ENCODE results near the gene MGAT2.

The MGAT2 gene

GRCh38 chr14:49641697-49642129, 21.1 kb downstream of the MGAT2 start:
- DNase-seq (ENCODE audit: low read depth in 1 of 2, low spot score in 1 of 2), result no peak
- no peak overlapping the region for H3K27ac ChIP-seq (replicated peaks)
- no peak overlapping the region for H3K4me3 ChIP-seq (replicated peaks; ENCODE audit: insufficient read depth, low read length)
- TF ChIP-seq GABPA (IDR thresholded peaks at IDR 0.05; ENCODE audit: low read depth) (no peak), SPI1 (IDR thresholded peaks at IDR 0.05; ENCODE audit: borderline replicate concordance, low read depth) (no peak), POLR2AphosphoS5 (IDR thresholded peaks at IDR 0.05; ENCODE audit: low read depth) (no peak; the same call in 1 of the 2 replicates)
- TF ChIP-seq, protein P1, sequence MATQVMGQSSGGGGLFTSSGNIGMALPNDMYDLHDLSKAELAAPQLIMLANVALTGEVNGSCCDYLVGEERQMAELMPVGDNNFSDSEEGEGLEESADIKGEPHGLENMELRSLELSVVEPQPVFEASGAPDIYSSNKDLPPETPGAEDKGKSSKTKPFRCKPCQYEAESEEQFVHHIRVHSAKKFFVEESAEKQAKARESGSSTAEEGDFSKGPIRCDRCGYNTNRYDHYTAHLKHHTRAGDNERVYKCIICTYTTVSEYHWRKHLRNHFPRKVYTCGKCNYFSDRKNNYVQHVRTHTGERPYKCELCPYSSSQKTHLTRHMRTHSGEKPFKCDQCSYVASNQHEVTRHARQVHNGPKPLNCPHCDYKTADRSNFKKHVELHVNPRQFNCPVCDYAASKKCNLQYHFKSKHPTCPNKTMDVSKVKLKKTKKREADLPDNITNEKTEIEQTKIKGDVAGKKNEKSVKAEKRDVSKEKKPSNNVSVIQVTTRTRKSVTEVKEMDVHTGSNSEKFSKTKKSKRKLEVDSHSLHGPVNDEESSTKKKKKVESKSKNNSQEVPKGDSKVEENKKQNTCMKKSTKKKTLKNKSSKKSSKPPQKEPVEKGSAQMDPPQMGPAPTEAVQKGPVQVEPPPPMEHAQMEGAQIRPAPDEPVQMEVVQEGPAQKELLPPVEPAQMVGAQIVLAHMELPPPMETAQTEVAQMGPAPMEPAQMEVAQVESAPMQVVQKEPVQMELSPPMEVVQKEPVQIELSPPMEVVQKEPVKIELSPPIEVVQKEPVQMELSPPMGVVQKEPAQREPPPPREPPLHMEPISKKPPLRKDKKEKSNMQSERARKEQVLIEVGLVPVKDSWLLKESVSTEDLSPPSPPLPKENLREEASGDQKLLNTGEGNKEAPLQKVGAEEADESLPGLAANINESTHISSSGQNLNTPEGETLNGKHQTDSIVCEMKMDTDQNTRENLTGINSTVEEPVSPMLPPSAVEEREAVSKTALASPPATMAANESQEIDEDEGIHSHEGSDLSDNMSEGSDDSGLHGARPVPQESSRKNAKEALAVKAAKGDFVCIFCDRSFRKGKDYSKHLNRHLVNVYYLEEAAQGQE (IDR thresholded peaks at IDR 0.05; ENCODE audit: insufficient replicate concordance, low read depth), result no peak
- TF ChIP-seq, protein P2, sequence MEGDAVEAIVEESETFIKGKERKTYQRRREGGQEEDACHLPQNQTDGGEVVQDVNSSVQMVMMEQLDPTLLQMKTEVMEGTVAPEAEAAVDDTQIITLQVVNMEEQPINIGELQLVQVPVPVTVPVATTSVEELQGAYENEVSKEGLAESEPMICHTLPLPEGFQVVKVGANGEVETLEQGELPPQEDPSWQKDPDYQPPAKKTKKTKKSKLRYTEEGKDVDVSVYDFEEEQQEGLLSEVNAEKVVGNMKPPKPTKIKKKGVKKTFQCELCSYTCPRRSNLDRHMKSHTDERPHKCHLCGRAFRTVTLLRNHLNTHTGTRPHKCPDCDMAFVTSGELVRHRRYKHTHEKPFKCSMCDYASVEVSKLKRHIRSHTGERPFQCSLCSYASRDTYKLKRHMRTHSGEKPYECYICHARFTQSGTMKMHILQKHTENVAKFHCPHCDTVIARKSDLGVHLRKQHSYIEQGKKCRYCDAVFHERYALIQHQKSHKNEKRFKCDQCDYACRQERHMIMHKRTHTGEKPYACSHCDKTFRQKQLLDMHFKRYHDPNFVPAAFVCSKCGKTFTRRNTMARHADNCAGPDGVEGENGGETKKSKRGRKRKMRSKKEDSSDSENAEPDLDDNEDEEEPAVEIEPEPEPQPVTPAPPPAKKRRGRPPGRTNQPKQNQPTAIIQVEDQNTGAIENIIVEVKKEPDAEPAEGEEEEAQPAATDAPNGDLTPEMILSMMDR (IDR thresholded peaks at IDR 0.05; ENCODE audit: insufficient read depth, low read length), result no peak
- H3K27me3 ChIP-seq (ENCODE audit: insufficient read depth, poor library complexity, severe bottlenecking), result no peaks in the 10 kb centered on the region

- H3K4me3 ChIP-seq (replicated peaks; ENCODE audit: insufficient read depth, low read length), result no peak overlapping the region
- no peak overlapping the region for H3K27ac ChIP-seq (replicated peaks)
- no peaks in the 10 kb centered on the region for H3K27me3 ChIP-seq (ENCODE audit: insufficient read depth, poor library complexity, severe bottlenecking)
- no peak for DNase-seq (ENCODE audit: low read depth in 1 of 2, low spot score in 1 of 2)
- no peak for TF ChIP-seq SPI1 (IDR thresholded peaks at IDR 0.05; ENCODE audit: borderline replicate concordance, low read depth)
- TF ChIP-seq POLR2AphosphoS5 (IDR thresholded peaks at IDR 0.05; ENCODE audit: low read depth), result no peak
- TF ChIP-seq, protein P2 (IDR thresholded peaks at IDR 0.05; ENCODE audit: insufficient read depth, low read length), result no peak
- no peak for TF ChIP-seq GABPA (IDR thresholded peaks at IDR 0.05; ENCODE audit: low read depth)
- TF ChIP-seq, protein P1 (IDR thresholded peaks at IDR 0.05; ENCODE audit: insufficient replicate concordance, low read depth), result no peak
Measured at GRCh38 chr14:49642163-49642562, 21.6 kb downstream of the MGAT2 start.

DNA sequence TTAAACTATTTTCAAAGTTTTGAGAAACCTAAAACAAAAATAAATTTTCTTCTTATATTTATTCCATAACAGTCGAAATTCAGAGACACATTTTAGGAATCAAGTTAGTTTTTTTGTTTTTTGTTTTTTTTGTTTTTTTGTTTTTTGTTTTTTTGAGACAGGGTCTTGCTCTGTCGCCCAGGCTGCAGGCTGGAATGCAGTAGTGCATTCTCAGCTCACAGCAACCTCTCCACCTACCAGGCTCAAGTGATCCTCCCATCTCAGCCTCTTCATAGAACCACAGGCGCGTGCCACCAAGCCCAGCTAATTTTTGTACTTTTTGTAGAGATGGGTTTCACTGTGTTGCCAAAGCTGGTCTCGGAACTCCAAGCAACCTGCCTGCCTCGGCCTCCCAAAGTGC, 32.9 kb downstream of the MGAT2 start:
- no peak for TF ChIP-seq GABPA (IDR thresholded peaks at IDR 0.05; ENCODE audit: low read depth)
- TF ChIP-seq POLR2AphosphoS5 (IDR thresholded peaks at IDR 0.05; ENCODE audit: low read depth), result no peak
- TF ChIP-seq SPI1 (IDR thresholded peaks at IDR 0.05; ENCODE audit: borderline replicate concordance, low read depth), result no peak
- TF ChIP-seq, protein P2 (IDR thresholded peaks at IDR 0.05; ENCODE audit: insufficient read depth, low read length), result no peak
- TF ChIP-seq, protein P1 (IDR thresholded peaks at IDR 0.05; ENCODE audit: insufficient replicate concordance, low read depth), result no peak
- no peak for DNase-seq (ENCODE audit: low read depth in 1 of 2, low spot score in 1 of 2)
- Histone ChIP-seq H3K4me3 (replicated peaks; ENCODE audit: insufficient read depth, low read length) (no peak overlapping the region), H3K27ac (replicated peaks) (no peak overlapping the region), H3K27me3 (ENCODE audit: insufficient read depth, poor library complexity, severe bottlenecking) (no peaks in the 10 kb centered on the region)
